Heart left ventricle (tissue), 16 donors: ENCODE data around the gene CPO. TPM values are rescaled to one million over a fixed set of nuclear protein-coding genes. Genes with fewer than 3 reads are reported as not detected.
A peak's percentile ranks its signal among the peaks of the same experiment; 100 is the strongest.

Experiments
- ATAC-seq, 4 donors: fragments of 200-7000 bp; cut with Tn5 transposase; one replicate each; pipeline ENCODE4 v1.9.1; 2020 to 2022; ENCODE audit warnings: moderate library complexity in 4 of 4, mild to moderate bottlenecking in 3 of 4, moderate number of reproducible peaks in 1 of 4
- DNase-seq, 5 donors: peaks; one replicate each; pipeline ENCODE4 v3.0.0-alpha.2; 2020
- H3K27ac ChIP-seq, 12 donors: fragments of 200-600 bp; sonication (generic) in 4 of 12; one replicate each; pipeline versions ENCODE4 v1.5.0 to v1.8.0; 2016 to 2022; ENCODE audit warnings: mild to moderate bottlenecking in 2 of 12
- H3K27me3 ChIP-seq, 9 donors: fragments of 200-600 bp; sonication (generic) in 2 of 9; one replicate each; pipeline versions ENCODE4 v1.5.1 to v1.8.0; 2016 to 2022; ENCODE audit warnings: mild to moderate bottlenecking in 3 of 9
- H3K36me3 ChIP-seq, 9 donors: fragments of 200-600 bp; sonication (generic) in 2 of 9; one replicate each; pipeline versions ENCODE4 v1.5.0 to v1.8.0; 2018 to 2022; ENCODE audit warnings: mild to moderate bottlenecking in 2 of 9
- H3K4me1 ChIP-seq, 12 donors: fragments of 200-600 bp; sonication (generic) in 4 of 12; one replicate each; pipeline versions ENCODE4 v1.5.0 to v1.8.0; 2016 to 2022; ENCODE audit warnings: mild to moderate bottlenecking in 3 of 12
- H3K4me3 ChIP-seq, 12 donors: fragments of 200-600 bp; sonication (generic) in 4 of 12; one replicate each; pipeline versions ENCODE4 v1.5.0 to v1.8.0; 2017 to 2022; ENCODE audit warnings: mild to moderate bottlenecking in 9 of 12, moderate library complexity in 4 of 12
- H3K9me3 ChIP-seq, 12 donors: fragments of 200-600 bp; sonication (generic) in 4 of 12; one replicate each; pipeline versions ENCODE4 v1.5.0 to v1.8.0; 2016 to 2022; ENCODE audit warnings: mild to moderate bottlenecking in 1 of 12
- CTCF ChIP-seq, 12 donors: fragments of 200-600 bp; sonication (generic) in 4 of 12; IDR thresholded peaks; one replicate each; pipeline versions ENCODE4 v1.5.0 to v1.8.0; 2018 to 2022; ENCODE audit warnings: antibody characterized with exemption in 12 of 12, mild to moderate bottlenecking in 5 of 12
- POLR2A ChIP-seq, 2 donors: fragments of 450-650 bp; IDR thresholded peaks; one replicate each; pipeline ENCODE4 v1.6.1; 2017; ENCODE audit warnings: antibody characterized with exemption in 2 of 2, mild to moderate bottlenecking in 2 of 2, moderate library complexity in 2 of 2
- WGBS, 4 donors: extraction: QIAGEN DNeasy Blood & Tissue Kit in 2 of 4; methylation state at CpG; one replicate each; pipeline versions ENCODE4 v1.1.5 to v1.1.7; 2013 to 2018; 5-methylcytosine and 5-hydroxymethylcytosine counted together
- intact Hi-C, 10 donors: fragments of 100-400 bp; cut with DNase I; formaldehyde crosslinking; loops; one replicate each; pipeline versions ENCODE4 v1.11.1 to v1.14.2; 2022
- polyA plus RNA-seq, 2 donors: library from polyadenylated mRNA; stranded (reverse); fragments of 200-250 nt; gene quantifications; one replicate each; pipeline ENCODE4 v1.2.3, GENCODE V29; 2013
- total RNA-seq, 9 donors: library from RNA; depleted of rRNA in 2 of 9; stranded (reverse); fragments of >200 nt in 2 of 9; fragmentation: NEBNext Ultra II Directional in 3 of 9; extraction: Animal tissue kit (Norgen Biotek cat#: 25700) in 3 of 9; gene quantifications; one replicate each; pipeline versions ENCODE4 v1.1.0 to v1.2.4, GENCODE V29; 2016 to 2023
- donor health status: ischemic (EF 13 %, LVEDD 7.1; RV severe dilation, severe dysfunction).
- donor health status: healthy with polysubstance abuse.
- donor health status: DM: no; HTN: yes; CAD: no.
- donor health status: DM: no; HTN: no; CAD: no.
- donor health status: ischemic (EF 25% LVEDD 6.9; RV normal size, moderate dysfunction).
- donor health status: ischemic (EF 25% LVEDD 5.7; RV mildly dilated, moderate dysfunction).
- donor health status: healthy.
- donor health status: DM: yes; HTN: yes; CAD: no.
- donor health status: ischemic (EF 35%, LVEDD 5.7; RV mildly dilated, moderate dysfunction).
- donor health status: nonischemic (EF 11% LVEDD 7.7; RV severe dilation, severe dysfunction).
- donor health status: DM: yes; HTN: yes; CAD: no.
- donor health status: PGD.
- donor health status: ischemic (EF 29% LVEDD 5.4; RV normal size, mild dysfunction).
- donor health status: nonischemic (EF 23%, LVEDD 6.1; RV moderate dilation, normal function).

The CPO gene
- total and polyA plus RNA-seq, 11 donors, result 0.10 to 0.67 (median 0.29) TPM; not detected in 5

- ATAC-seq (no peak), DNase-seq (no peak)
- Histone ChIP-seq H3K36me3 (no peaks in the 10 kb centered on the region), H3K4me1 (peaks cover 0 to 10% (median 0%) of the 10 kb centered on the region in 12 donors), H3K9me3 (peaks cover 0 to 26% (median 5%) of the 10 kb centered on the region in 12 donors), H3K4me3 (no peak overlapping the region), H3K27ac (no peak overlapping the region), H3K27me3 (no peaks in the 10 kb centered on the region)
- intact Hi-C loops, result no loop called here
- no peak for TF ChIP-seq CTCF (IDR thresholded peaks at IDR 0.05)
- TF ChIP-seq POLR2A (IDR thresholded peaks at IDR 0.05), result no peak
Measured at GRCh38 chr2:206996556-206997065, 57.3 kb downstream of the CPO start.

DNA sequence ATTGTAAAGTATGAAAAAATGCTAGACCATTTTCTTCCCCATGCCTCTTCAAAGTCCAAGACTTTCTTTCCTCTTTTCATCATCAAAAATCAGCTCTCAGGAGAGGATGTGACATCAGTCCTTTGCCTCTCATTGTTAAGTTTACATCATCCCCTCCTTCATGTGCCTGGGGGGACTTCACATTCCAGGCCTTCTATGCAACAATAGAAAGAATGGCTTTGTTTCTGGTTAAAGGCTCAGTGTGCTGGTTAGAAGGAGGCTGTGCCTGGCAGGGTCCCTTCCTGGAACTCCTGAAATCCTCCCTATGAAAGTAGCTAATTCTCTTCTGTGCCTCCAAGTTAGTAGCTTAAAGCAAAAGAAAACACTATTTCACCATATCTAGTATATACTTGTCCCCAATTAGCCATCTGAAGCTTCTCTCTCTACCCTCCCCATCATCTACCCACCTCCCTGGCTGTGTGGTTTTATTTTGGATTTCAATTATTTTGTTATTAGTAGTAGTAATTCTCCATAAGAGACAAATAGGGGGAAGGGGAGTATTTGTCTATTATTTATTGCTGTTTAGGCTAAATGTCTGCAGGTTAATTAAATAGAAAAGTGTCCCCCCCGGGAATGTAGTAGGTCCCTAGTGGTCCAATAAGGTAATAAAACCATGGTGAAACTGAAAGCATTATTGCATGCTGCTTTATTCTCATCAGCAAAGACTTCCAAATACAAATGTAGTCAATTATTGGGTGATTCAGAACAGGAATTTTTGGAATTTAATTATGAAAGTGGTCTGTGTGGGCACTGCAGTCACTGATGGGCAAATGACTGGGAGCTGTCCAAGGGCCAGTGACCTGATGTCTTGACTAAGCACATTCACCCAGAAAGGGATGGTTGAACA is 69.0 kb downstream of the CPO start:
- Histone ChIP-seq H3K4me3 (no peak overlapping the region), H3K36me3 (no peaks in the 10 kb centered on the region), H3K9me3 (no peaks in the 10 kb centered on the region), H3K4me1 (no peaks in the 10 kb centered on the region), H3K27me3 (no peaks in the 10 kb centered on the region), H3K27ac (no peak overlapping the region)
- DNase-seq (no peak), ATAC-seq (no peak)
- WGBS, 4 donors, result 72 to 83% (median 79%) methylated on average over 1 of the region's 1 CpG
- intact Hi-C loops, result no loop called here
- TF ChIP-seq CTCF (IDR thresholded peaks at IDR 0.05), result peak in 5 of 12 donors; percentile 8 to 31 (median 12)
- no peak for TF ChIP-seq POLR2A (IDR thresholded peaks at IDR 0.05)

- H3K9me3 ChIP-seq, result no peaks in the 10 kb centered on the region
- DNase-seq, result no peak
- H3K4me1 ChIP-seq, result no peaks in the 10 kb centered on the region
- 52 to 100% (median 78%) methylated on average over 1 of the region's 1 CpG for WGBS, 4 donors
- no peaks in the 10 kb centered on the region for H3K36me3 ChIP-seq
- intact Hi-C loops, result no loop called here
- TF ChIP-seq POLR2A (IDR thresholded peaks at IDR 0.05), result no peak
- no peak for TF ChIP-seq CTCF (IDR thresholded peaks at IDR 0.05)
- H3K27me3 ChIP-seq, result no peaks in the 10 kb centered on the region
- ATAC-seq, result no peak
- H3K27ac ChIP-seq, result no peak overlapping the region
- no peak overlapping the region for H3K4me3 ChIP-seq
Measured at GRCh38 chr2:207012461-207012860, 73.1 kb downstream of the CPO start.

GRCh38 chr2:207014424-207014823 is 75.1 kb downstream of the CPO start:
- DNase-seq, result no peak
- H3K27ac ChIP-seq, result no peak overlapping the region
- no peaks in the 10 kb centered on the region for H3K27me3 ChIP-seq
- H3K36me3 ChIP-seq, result no peaks in the 10 kb centered on the region
- intact Hi-C loops, result no loop called here
- no peaks in the 10 kb centered on the region for H3K9me3 ChIP-seq
- no peak for TF ChIP-seq POLR2A (IDR thresholded peaks at IDR 0.05)
- no peak for TF ChIP-seq CTCF (IDR thresholded peaks at IDR 0.05)
- no peak overlapping the region for H3K4me3 ChIP-seq
- ATAC-seq, result no peak
- WGBS, 4 donors, result 72 to 83% (median 79%) methylated on average over 2 of the region's 2 CpGs
- no peaks in the 10 kb centered on the region for H3K4me1 ChIP-seq
